HG03571 (cell line): ENCODE results near the gene CUEDC1.

ENCODE experiments used
- ATAC-seq: cut with Tn5 transposase; IDR thresholded peaks from one replicate; pipeline ENCODE4 v1.9.1; 2021; ENCODE audit not compliant: unreplicated experiment

CUEDC1 gene

GRCh38 chr17:57900991-57901743 is 54.0 kb downstream of the CUEDC1 start:
- no peak for ATAC-seq

GRCh38 chr17:57899822-57900221 is 55.4 kb downstream of the CUEDC1 start:
- ATAC-seq, result no peak

GRCh38 chr17:57899391-57899790 is 55.8 kb downstream of the CUEDC1 start:
- ATAC-seq, result no peak

- ATAC-seq, result no peak
Measured at GRCh38 chr17:57898487-57899311, 56.5 kb downstream of the CUEDC1 start.

GRCh38 chr17:57895382-57896060 is 59.7 kb downstream of the CUEDC1 start:
- ATAC-seq, result no peak

GRCh38 chr17:57894848-57895247 is 60.4 kb downstream of the CUEDC1 start:
- ATAC-seq, result no peak

GRCh38 chr17:57892820-57893595 is 62.2 kb downstream of the CUEDC1 start:
- ATAC-seq, result no peak

GRCh38 chr17:57892146-57892819 is 62.9 kb downstream of the CUEDC1 start:
- no peak for ATAC-seq

- ATAC-seq, result no peak
Measured at GRCh38 chr17:57890857-57891232, 64.4 kb downstream of the CUEDC1 start.

GRCh38 chr17:57889892-57890856 is 65.0 kb downstream of the CUEDC1 start:
- ATAC-seq, result no peak

GRCh38 chr17:57889252-57889651 is 66.0 kb downstream of the CUEDC1 start:
- ATAC-seq, result no peak

- ATAC-seq, result no peak
Measured at GRCh38 chr17:57888311-57889216, 66.6 kb downstream of the CUEDC1 start.

GRCh38 chr17:57887161-57887560 is 68.1 kb downstream of the CUEDC1 start:
- no peak for ATAC-seq

GRCh38 chr17:57886020-57886419 is 69.2 kb downstream of the CUEDC1 start:
- ATAC-seq, result no peak

GRCh38 chr17:57885148-57885915 is 69.9 kb downstream of the CUEDC1 start:
- no peak for ATAC-seq

GRCh38 chr17:57881783-57882351 is 73.3 kb downstream of the CUEDC1 start:
- ATAC-seq, result no peak

GRCh38 chr17:57881143-57881542 is 74.1 kb downstream of the CUEDC1 start:
- no peak for ATAC-seq
